Measurements from ENCODE around the gene KRT6C.
"Not testable (repeated sequence)": the region's sequence is repeated elsewhere in the genome, so short reads cannot be mapped to it uniquely, and the experiment has no call there.

The KRT6C gene

DNA sequence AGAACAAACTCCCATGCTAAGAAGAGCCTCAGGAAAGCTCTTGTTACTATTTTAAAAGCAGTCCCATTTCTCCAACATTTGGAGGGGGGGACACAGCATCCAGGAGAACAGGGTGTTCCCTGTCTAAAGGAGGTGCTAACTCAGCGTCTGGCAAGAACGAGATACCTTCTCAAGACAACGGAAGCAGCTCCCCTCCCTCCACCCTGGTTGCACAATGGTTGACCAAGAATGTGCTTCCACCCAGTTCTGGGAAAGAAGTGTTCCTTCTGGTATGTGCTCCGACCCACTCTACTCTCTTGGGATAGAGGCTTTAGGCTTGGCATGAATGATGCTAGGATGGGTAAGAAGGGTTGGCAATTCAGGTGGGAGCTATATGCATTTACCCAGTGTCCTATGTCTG, 20.9 kb upstream of the KRT6C start:
- TF ChIP-seq, protein P1, sequence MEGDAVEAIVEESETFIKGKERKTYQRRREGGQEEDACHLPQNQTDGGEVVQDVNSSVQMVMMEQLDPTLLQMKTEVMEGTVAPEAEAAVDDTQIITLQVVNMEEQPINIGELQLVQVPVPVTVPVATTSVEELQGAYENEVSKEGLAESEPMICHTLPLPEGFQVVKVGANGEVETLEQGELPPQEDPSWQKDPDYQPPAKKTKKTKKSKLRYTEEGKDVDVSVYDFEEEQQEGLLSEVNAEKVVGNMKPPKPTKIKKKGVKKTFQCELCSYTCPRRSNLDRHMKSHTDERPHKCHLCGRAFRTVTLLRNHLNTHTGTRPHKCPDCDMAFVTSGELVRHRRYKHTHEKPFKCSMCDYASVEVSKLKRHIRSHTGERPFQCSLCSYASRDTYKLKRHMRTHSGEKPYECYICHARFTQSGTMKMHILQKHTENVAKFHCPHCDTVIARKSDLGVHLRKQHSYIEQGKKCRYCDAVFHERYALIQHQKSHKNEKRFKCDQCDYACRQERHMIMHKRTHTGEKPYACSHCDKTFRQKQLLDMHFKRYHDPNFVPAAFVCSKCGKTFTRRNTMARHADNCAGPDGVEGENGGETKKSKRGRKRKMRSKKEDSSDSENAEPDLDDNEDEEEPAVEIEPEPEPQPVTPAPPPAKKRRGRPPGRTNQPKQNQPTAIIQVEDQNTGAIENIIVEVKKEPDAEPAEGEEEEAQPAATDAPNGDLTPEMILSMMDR (IDR thresholded peaks at IDR 0.05; ENCODE audit: control insufficient read depth, insufficient read depth, low read depth, low read length, missing control alignments): no peak
- no peak overlapping the region for H3K4me3 ChIP-seq (ENCODE audit: control insufficient read depth, low read depth, low read length)
- no peak for DNase-seq (ENCODE audit: low read depth)

- TF ChIP-seq, protein P1 (IDR thresholded peaks at IDR 0.05; ENCODE audit: control insufficient read depth, insufficient read depth, low read depth, low read length, missing control alignments): no peak
- DNase-seq (ENCODE audit: low read depth): no peak
- H3K4me3 ChIP-seq (ENCODE audit: control insufficient read depth, low read depth, low read length): no peak overlapping the region
Observed at GRCh38 chr12:52494100-52494499, 20.5 kb upstream of the KRT6C start.

GRCh38 chr12:52493172-52493571, 19.6 kb upstream of the KRT6C start, which contains the start of gene KRT6A:
TSS of gene KRT6A (minus strand) at chr12:52493257. CDS start at chr12:52493188, 69 bp downstream.
- no peak for DNase-seq (ENCODE audit: low read depth)
- TF ChIP-seq, protein P1 (IDR thresholded peaks at IDR 0.05; ENCODE audit: control insufficient read depth, insufficient read depth, low read depth, low read length, missing control alignments): no peak
- no peak within 1 kb of the TSS for H3K4me3 ChIP-seq (ENCODE audit: control insufficient read depth, low read depth, low read length)

DNA sequence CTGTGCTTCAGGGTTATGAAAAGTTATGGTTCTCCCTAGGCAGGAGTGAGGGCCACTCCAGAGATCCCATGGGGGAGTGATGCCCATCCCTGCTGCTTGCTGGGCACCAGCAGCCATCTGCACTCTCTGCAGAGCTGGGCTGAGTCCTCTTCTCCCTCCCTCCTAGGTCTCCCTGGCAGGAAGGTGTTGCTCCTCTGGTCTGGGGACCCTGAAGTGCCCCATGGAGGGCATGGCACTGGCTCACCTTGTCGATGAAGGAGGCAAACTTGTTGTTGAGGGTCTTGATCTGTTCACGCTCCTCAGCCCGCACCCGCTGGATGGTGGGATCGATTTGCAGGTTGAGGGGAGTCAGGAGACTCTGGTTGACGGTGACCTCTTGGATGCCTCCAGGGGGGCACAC, 18.8 kb upstream of the KRT6C start:
- not testable (repeated sequence) for DNase-seq (ENCODE audit: low read depth)

DNA sequence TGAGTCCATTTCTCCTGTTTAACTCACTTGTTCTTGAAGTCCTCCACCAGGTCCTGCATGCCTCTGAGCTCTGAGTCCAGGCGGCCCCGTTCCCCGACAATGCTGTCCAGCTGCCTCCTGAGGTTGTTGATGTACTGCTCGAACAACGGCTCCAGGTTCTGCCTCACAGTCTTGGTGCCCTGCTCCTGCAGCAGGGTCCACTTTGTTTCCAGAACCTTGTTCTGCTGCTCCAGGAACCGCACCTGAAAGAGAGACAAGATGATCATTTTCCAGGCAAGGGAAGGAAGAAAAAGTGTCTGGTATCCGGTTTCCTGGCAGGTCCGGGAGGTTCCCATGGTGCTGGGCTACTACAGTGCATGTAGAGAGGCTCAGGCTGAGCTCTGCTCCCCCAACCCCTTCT, 17.9 kb upstream of the KRT6C start:
- H3K4me3 ChIP-seq (ENCODE audit: control insufficient read depth, low read depth, low read length); DNase-seq (ENCODE audit: low read depth): not testable (repeated sequence)

More for the DNA sequence above, 18.8 kb upstream of the KRT6C start:
- H3K4me3 ChIP-seq (ENCODE audit: control insufficient read depth, low read depth, low read length): not testable (repeated sequence)

DNA sequence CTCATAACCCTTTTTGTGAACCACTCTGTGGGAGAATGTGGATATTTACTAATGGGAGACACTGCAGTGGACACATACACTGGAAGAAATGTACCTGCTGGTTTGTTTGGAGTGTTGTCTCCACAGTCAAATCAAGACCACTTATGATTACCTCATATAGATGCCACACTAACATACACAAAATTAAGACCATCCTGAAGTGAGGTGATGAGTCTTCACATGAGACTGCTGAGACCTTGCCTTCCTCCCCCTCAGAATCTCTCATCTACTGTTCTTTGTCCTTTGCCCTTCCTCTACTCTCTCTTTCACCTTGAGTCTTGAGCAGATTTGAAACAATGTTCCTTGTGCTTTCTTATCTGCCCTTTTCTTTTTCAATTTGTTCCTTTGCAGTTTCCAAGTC, 15.1 kb upstream of the KRT6C start:
- no peak for DNase-seq (ENCODE audit: low read depth)
- TF ChIP-seq, protein P1 (IDR thresholded peaks at IDR 0.05; ENCODE audit: control insufficient read depth, insufficient read depth, low read depth, low read length, missing control alignments): no peak
- H3K4me3 ChIP-seq (ENCODE audit: control insufficient read depth, low read depth, low read length): no peak overlapping the region

- not testable (repeated sequence) for H3K4me3 ChIP-seq (ENCODE audit: control insufficient read depth, low read depth, low read length); DNase-seq (ENCODE audit: low read depth)
Observed at GRCh38 chr12:52487744-52488443, 14.3 kb upstream of the KRT6C start.

DNA sequence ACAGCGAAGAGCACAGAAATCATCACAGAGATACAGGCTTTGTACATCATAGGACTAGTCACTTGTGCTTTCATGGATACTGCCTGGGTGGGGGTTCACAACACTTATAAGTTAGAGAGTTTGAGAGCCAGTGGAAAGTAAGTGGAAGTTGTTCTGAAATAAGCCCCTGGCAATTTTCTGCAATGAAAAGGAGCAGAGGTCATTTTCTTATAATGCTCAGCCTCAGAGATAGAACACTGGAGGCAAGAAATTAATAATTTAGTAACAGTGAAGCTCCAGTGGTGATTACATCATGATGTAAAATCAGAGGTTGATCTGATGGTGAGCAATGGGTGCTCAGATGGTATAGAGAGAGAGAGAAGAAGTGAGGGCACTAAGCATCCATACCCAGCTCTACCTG, 13.6 kb upstream of the KRT6C start:
- DNase-seq (ENCODE audit: low read depth): no peak
- TF ChIP-seq, protein P1 (IDR thresholded peaks at IDR 0.05; ENCODE audit: control insufficient read depth, insufficient read depth, low read depth, low read length, missing control alignments): no peak
- H3K4me3 ChIP-seq (ENCODE audit: control insufficient read depth, low read depth, low read length): no peak overlapping the region
